Panc1 (cell line): Measurements from ENCODE around the gene ZNF692. TPM values are rescaled to one million over a fixed set of nuclear protein-coding genes. Genes with fewer than 3 reads are reported as not detected.

Experiments used
- ATAC-seq: fragments of 200-7000 bp; cut with Tn5 transposase; 2 replicates; pipeline ENCODE4 v1.9.1; 2020; ENCODE audit warnings: mild to moderate bottlenecking, moderate library complexity
- BruUV-seq: library from RNA; stranded (reverse); fragments of 400-500 nt; replicated peaks from 2 replicates; lab custom pipeline; 2021; lab: Mats Ljungman, UMichigan
- CTCF ChIA-PET: fragments of 300-600 bp; sonication (Branson Sonifier 250); formaldehyde crosslinking; loops from one replicate; lab custom pipeline; 2022; ENCODE audit warnings: antibody characterized with exemption; lab: Charles Lee
- POLR2A ChIA-PET: fragments of 300-600 bp; sonication (Branson Sonifier 250); formaldehyde crosslinking; loops from one replicate; lab custom pipeline; 2022; ENCODE audit warnings: antibody characterized with exemption; lab: Charles Lee
- DNase-seq: peaks from one replicate; pipeline ENCODE4 v3.0.0-alpha.2; 2010; ENCODE audit warnings: low read depth, low spot score
- H3K27ac ChIP-seq: 2 replicates; pipeline ENCODE4 v1.5.1; 2011; ENCODE audit warnings: mild to moderate bottlenecking, low read length, inconsistent platforms
- H3K27me3 ChIP-seq: fragments of 200-500 bp; sonication (Bioruptor generic); 2 replicates; pipeline ENCODE4 v1.6.0; 2014; ENCODE audit warnings: low read length, inconsistent platforms; ENCODE audit not compliant: control insufficient read depth, insufficient read depth
- H3K36me3 ChIP-seq: fragments of 200-500 bp; sonication (Bioruptor generic); 2 replicates; pipeline ENCODE4 v1.5.1; 2014; ENCODE audit warnings: inconsistent platforms, mild to moderate bottlenecking, low read length, moderate library complexity; ENCODE audit not compliant: control insufficient read depth, insufficient read depth
- H3K4me1 ChIP-seq: 2 replicates; pipeline ENCODE4 v1.5.1; 2011; ENCODE audit warnings: inconsistent platforms, mild to moderate bottlenecking, low read length, moderate library complexity; ENCODE audit not compliant: control insufficient read depth, insufficient read depth
- H3K4me3 ChIP-seq, 2 experiments: 2 replicates each; pipeline ENCODE4 v1.5.1; 2011 to 2012; ENCODE audit warnings: low read depth in 2 of 2, low read length in 2 of 2, mild to moderate bottlenecking in 2 of 2, inconsistent platforms in 1 of 2, moderate library complexity in 1 of 2
- H3K9me3 ChIP-seq: fragments of 200-500 bp; sonication (Bioruptor generic); 2 replicates; pipeline ENCODE4 v1.5.1; 2014; ENCODE audit warnings: low read depth, mild to moderate bottlenecking, inconsistent platforms, low read length, moderate library complexity; ENCODE audit not compliant: control insufficient read depth, insufficient read depth
- CTCF ChIP-seq: fragments of 450-650 bp; IDR thresholded peaks from 2 replicates; pipeline ENCODE4 v1.5.1; 2017; ENCODE audit warnings: mild to moderate bottlenecking
- POLR2AphosphoS5 ChIP-seq: IDR thresholded peaks from 2 replicates; pipeline ENCODE4 v1.6.1; 2012; ENCODE audit warnings: mild to moderate bottlenecking, low read depth, low read length, moderate library complexity
- REST ChIP-seq, 2 experiments: IDR thresholded peaks; 2 replicates each; pipeline ENCODE4 v1.6.1; 2011 to 2012; ENCODE audit warnings: low read depth in 2 of 2, control low read depth in 1 of 2, low read length in 1 of 2, mild to moderate bottlenecking in 1 of 2, moderate library complexity in 1 of 2; ENCODE audit not compliant: insufficient read depth in 1 of 2
- SIN3A ChIP-seq: IDR thresholded peaks from 2 replicates; pipeline ENCODE4 v1.6.1; 2012; ENCODE audit warnings: low read depth, mild to moderate bottlenecking, low read length, moderate library complexity, borderline replicate concordance; ENCODE audit not compliant: insufficient read depth
- TCF7L2 ChIP-seq: IDR thresholded peaks from 2 replicates; pipeline ENCODE4 v1.6.1; 2011; ENCODE audit warnings: mild to moderate bottlenecking, low read depth, low read length, inconsistent platforms
- in situ Hi-C: cut with HindIII; loops from 2 replicates; pipeline ENCODE4 v1.10.0; 2016; ENCODE audit warnings: low sequenced_read_pairs, low pct_unique_long_range_greater_than_20kb
- intact Hi-C: fragments of 100-400 bp; cut with micrococcal nuclease; formaldehyde crosslinking; loops from one replicate; pipeline ENCODE4 v1.10.0; 2022; ENCODE audit not compliant: unreplicated experiment
- total RNA-seq: library from RNA; stranded (reverse); gene quantifications from one replicate; pipeline ENCODE4 v1.2.1, GENCODE V29; 2021; ENCODE audit not compliant: unreplicated experiment

Gene ZNF692
- total RNA-seq, 1 experiment from 2014 or later: 62.3 TPM

- in situ Hi-C loops: no loop called here
- ATAC-seq (no peak), DNase-seq (no peak)
- no TSS peak for BruUV-seq
- ChIA-PET CTCF (interaction anchor here (0.6 kb wide), 1 partner anchor 10 kb away, joined by 5 read pairs; no protein-coding TSS in a partner anchor), POLR2A (no interaction called here)
- Histone ChIP-seq H3K27me3 (peaks cover 2% of the 10 kb centered on the region; the same call in 1 of the 2 replicates), H3K27ac (peak overlapping the region; percentile 88), H3K9me3 (no peaks in the 10 kb centered on the region), H3K4me1 (peaks cover 6% of the 10 kb centered on the region), H3K4me3 (peak overlapping the region; percentile 60 to 64), H3K36me3 (no peaks in the 10 kb centered on the region; the same call in 1 of the 2 replicates)
- intact Hi-C loops: loop anchor here (2.0 kb wide), 1 partner anchor 33 kb away; no protein-coding TSS in a partner anchor
- TF ChIP-seq REST (IDR thresholded peaks at IDR 0.05; ENCODE audit: insufficient read depth in 1 of 2, low read depth in 2 of 2, low read length in 1 of 2): no peak
- TF ChIP-seq CTCF: no peak
- no peak for TF ChIP-seq SIN3A
- TF ChIP-seq TCF7L2: no peak
- no peak for TF ChIP-seq POLR2AphosphoS5
Observed at GRCh38 chr1:248905662-248906008, 46.8 kb upstream of the ZNF692 start.

GRCh38 chr1:248904437-248905216 is 45.7 kb upstream of the ZNF692 start:
- intact Hi-C loops: no loop called here
- DNase-seq (no peak), ATAC-seq (no peak)
- H3K4me3 ChIP-seq: no peak overlapping the region
- no peak overlapping the region for H3K27ac ChIP-seq
- in situ Hi-C loops: no loop called here
- peaks cover 6% of the 10 kb centered on the region for H3K4me1 ChIP-seq
- no peaks in the 10 kb centered on the region for H3K9me3 ChIP-seq
- BruUV-seq: no TSS peak
- no peak for TF ChIP-seq REST (IDR thresholded peaks at IDR 0.05; ENCODE audit: insufficient read depth in 1 of 2, low read depth in 2 of 2, low read length in 1 of 2)
- TF ChIP-seq TCF7L2: no peak
- TF ChIP-seq POLR2AphosphoS5: no peak
- TF ChIP-seq CTCF: no peak
- TF ChIP-seq SIN3A: no peak
- POLR2A ChIA-PET: no interaction called here
- CTCF ChIA-PET: interaction anchor here (0.5 kb wide), 1 partner anchor 46 kb away, joined by 3 read pairs; the partner anchor contains the start of gene ZNF692
- peaks cover 4% of the 10 kb centered on the region; the same call in 1 of the 2 replicates for H3K27me3 ChIP-seq
- H3K36me3 ChIP-seq: no peaks in the 10 kb centered on the region; the same call in 1 of the 2 replicates
